Activated CD4-positive, alpha-beta T cell treated with anti-CD3 and anti-CD28 coated beads, Interleukin-2, amount 50 U/mL, for 24 hours (primary cell): ENCODE data around the gene SOX1.

Experiments used
- DNase-seq, 2 donors: peaks; one replicate each; pipeline ENCODE4 v3.0.0-alpha.2; 2020; ENCODE audit warnings: low read depth in 1 of 2, low spot score in 1 of 2

SOX1 gene

DNA sequence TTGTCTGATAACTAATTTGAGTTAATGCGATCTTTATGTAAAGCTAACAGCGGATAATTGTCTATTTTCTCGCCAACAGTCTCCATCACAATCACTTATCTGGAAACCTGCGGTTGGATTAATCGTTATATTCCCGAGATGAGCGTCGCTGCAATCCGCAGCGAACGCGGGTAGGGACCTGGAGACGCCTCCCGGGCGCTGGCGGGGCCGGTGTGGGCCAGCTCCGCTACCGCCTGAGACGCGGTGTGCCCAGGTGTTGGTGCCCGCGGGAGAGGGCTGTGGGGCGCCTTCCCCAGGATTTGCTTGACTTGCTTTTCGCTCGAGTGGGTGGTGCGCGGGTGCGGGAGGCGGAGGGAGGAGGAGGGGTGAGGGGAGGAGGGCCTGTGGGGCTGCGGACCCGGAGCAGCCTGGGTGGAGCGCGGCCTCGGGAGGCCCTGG, 38.3 kb downstream of the SOX1 start:
- no peak for DNase-seq

DNA sequence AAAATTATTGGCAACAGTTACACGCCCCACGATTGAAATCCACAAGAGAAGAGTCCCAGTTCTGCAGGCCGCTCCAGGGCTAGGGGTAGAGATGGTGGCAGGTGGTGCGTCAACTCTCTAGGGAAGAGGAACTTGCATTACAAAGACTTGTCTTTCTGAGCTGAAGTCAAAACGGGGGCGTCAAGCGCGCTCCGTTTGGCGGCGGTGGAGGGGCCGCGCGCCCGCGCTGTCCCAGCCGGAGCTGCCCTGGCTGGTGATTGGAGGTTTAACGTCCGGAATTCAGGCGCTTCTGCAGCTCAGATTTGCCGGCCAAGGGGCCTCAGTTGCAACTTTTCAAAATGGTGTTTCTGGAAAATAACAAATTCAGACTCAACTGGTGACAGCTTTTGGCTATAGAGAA, 38.9 kb downstream of the SOX1 start:
- DNase-seq = no peak

DNA sequence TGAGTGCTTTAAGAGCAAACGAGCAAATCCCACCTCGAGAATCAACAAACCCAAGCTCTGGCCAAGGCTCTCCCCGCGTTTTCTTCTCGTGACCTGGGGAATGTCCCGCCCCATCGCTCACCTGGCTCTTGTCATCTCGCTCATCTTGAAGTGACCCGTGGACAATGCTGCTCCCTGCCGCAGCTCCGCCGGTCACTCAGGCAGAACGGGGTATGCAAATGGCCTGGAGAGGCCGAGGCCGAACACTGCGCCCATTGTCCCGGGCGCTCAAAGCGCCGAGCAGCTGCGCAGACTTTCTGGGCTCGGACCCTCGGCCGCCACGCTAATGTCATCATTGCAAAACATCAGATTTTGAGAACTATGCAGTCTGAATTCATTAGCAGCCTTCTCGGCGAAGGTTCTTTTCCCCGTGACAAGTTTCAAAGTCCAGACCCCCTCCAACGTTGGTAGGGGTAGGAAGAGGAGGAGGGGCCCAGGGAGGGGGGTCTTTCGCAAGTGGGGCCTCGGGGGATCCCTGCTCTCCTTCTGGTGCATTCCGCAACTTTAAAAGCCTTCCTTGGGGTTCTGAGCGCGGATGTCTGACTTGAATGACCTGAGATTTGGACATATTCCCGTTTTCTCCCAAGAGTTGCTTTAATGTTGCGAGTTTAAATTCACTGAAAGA, 39.7 kb downstream of the SOX1 start:
- no peak for DNase-seq

DNA sequence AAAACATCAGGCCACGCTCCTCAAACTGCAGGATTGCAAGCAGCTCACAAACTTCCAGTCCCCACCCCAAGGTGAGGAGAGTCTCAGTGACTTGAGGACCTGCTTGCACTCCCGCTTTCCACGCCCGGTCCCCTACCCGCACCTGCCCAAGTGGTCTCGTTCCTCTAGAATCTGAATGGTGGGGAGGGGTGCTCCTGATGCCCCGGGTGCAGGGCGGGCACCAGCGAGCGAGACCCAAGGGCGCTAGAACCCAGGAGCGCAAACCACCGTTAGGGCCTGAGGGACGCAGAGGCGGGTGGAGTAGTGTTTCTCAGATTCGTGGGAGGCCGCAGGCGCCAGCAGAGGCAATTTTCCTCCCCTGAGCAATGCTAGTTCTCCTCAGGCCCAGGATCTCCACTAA, 40.3 kb downstream of the SOX1 start:
- no peak for DNase-seq

DNA sequence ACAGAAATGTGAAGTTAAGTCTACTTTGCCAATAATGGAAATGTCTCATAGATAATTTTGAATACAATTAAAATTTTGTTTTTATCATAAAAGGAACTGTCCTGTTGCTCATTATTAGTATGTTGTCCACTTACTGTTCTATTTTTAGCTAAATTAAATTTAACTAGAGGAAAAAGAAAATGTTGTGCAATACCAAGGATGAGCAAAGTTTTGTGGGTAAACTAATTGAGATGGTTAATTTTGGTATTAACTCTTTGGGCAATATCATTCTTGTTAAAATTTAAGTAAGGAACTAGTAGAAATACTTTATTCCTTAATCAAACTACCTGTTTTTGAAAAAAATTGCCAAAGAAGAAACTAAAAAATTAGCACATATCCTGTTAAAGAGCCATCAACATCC, 43.5 kb downstream of the SOX1 start:
- DNase-seq = no peak

DNA sequence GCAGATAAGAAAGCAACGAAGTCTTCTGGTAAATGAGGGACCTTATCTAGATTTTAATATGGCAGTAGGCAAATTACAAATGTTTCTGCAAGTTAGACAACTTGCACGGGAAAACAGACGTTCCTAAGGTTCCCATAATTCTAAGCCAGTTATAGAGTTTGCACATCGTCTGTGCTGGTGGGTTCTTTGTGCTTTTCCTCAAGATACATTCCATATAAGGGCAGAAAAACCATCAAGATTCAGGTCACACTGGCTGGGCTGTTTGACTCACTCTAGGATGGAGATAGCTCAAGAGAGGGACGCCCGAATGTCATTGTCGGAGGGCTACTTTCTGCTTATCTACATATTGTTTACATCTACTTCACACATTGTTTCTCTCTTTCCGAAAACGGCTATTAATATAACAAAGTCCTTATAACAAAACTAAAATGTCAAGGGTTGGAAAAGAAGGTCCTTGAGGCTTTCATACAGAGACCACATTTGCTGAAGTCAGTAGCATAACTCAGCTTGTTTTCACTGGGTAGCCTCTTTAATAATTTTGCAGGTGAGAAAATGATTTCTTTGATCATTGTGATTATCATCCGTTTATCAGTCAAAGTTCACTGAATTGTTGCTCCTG, 44.4 kb downstream of the SOX1 start:
- no peak for DNase-seq

DNA sequence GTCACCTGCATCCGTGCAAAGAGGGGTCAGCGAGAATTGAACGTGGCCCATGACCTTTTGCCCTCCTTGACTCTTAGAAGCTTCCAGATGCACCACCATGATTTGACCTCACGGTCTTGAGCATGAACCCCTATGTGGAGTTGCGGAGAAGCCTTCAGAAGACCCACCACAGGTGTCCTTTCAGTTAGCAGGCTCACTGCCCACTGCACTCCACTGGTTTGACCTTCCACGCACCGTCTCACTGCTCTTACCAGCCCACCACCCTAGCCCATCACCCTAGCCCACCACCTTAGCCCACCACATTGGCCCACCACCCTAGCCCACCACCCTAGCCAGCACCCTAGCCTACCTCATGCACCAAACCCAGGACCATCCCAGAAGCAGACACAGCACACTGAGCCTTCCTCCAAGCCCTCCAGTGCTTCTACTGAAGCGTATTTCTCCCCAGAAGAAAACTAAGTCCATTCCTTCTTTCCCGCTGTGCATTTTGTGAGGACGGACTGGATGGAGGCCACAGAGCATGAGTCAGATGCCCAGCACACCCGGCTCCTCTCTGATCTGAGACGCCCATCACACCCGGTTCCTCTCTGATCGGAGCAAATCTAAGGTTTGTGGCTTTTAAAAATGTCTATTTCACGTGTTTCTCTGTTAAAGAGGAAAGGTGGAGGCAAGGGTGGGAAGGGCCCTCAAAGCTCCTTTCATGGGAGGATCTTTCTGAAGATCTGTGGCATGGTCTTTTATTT, 45.8 kb downstream of the SOX1 start:
- DNase-seq = no peak

DNA sequence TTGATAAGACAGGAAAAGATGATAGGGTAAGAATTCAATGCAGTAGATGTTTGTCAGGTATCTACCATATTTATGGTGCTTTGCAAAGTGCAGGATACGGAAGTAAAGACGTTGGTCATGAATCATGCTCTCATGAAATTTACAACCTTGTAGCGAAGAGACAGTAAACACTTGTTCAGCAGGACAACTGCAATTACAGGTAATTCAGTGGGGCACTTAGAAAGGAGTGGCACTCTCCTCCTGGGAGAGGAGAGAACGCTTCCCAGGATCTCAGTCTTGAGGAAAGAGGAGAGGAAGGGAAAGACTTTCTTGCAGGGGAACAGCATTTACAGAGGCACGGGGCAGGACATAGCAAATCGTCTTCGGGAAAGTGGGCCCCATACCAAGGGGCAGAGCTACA, 46.4 kb downstream of the SOX1 start:
- DNase-seq = no peak

DNA sequence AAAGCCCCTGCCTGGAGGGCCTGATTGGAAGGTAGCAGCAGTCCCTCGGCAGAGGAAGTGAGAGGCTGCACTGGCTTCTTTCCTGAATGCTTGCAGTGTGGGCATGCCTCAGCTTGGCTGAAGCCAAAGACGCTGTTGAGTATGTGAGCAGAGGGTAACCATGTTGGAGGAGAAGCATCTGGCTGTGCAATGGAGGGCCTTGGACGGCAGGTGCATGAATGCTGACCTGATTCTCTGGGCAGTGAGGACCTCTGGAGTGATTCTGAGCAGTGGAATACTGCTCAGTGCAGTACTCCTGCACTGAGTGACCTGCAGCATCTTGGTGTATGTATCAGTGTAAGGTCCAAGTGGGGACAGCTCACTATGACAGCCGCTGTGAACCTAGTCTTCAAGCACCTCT, 46.9 kb downstream of the SOX1 start:
- no peak for DNase-seq

DNA sequence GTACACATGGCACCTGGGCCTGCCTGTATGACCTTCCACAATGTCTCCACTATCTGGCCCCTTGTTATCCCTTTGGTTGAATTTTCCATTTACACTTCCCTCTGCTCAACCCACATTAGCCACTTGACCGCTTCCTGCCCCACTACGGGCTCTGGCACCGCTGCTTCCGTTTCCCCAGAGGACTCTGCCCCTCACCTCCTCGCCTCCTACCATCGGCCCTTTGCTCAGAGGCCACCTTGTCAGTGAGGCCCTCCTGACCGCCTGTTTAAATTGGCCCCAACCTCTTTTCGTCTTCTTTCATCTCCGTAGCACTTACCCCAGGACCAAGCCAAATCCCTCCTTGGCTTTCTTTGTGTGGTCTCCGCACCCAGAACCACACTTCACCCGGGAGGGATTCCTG, 47.4 kb downstream of the SOX1 start:
- DNase-seq = no peak

DNA sequence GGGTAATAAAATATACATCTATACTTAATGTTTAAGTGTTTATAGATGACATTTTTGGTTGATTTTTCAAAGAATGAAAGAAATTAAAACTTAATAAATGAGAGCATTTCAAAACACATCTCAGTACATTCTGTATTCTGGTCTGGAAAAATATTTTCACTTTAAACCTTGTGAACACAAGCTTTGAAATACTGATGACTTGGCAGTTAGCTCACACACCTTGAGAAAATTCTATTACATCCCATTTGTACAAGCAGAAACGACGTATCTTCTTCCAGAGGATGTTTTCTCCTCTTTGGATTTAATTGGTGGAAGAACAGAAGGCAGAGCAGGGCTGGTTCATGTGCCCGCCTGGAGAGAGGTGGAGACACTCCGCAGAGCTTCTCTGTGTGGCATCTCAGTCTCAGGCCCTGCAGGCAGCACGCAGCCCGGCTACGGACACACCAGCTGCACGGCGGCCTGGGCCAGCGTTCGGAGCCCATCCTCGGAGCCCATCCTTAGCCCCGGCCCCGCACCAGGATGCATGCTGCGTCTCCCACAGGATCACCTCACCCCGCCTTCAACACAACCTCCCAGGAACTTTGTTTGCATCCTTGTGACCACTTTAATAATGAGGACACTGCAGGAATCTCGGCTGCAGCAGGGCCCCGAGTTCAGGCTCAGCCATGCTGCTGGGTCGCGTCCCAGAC, 48.6 kb downstream of the SOX1 start:
- DNase-seq = no peak

DNA sequence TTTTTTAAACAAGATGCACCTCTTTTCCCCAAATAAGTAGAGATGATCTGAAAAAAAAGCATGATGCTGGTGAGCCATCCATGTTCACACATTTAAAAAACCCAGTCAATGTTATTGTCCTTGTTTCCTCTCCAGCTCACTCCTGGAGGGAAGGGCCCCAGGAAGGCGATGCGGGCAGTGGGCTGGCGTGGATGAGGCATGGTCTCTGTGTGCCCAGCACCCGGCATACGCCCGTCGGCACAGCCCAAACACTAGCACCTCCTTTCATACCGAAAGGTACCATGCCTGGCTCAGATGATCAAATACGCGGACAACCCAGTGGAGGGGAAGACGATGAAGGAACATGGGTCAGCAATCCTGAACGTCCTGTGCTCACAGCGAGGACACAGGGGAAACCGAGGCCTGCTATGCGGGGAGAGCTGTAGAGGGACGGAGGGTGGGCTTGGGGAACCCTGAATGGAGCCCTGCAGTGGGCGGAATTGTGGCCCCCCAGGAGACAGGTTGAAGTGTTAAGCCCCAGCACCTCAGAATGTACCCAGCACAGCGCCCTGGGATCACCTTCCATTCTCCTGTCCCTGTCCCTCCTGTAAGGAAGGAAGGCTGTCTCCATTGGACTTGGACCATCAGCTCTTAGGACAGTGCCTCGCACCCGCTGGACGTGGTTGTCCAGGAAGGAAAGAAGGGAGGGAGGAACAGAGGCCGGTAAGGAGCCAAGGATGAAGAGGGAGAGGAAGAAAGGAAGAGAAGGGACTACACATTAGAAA, 49.4 kb downstream of the SOX1 start:
- no peak for DNase-seq

DNA sequence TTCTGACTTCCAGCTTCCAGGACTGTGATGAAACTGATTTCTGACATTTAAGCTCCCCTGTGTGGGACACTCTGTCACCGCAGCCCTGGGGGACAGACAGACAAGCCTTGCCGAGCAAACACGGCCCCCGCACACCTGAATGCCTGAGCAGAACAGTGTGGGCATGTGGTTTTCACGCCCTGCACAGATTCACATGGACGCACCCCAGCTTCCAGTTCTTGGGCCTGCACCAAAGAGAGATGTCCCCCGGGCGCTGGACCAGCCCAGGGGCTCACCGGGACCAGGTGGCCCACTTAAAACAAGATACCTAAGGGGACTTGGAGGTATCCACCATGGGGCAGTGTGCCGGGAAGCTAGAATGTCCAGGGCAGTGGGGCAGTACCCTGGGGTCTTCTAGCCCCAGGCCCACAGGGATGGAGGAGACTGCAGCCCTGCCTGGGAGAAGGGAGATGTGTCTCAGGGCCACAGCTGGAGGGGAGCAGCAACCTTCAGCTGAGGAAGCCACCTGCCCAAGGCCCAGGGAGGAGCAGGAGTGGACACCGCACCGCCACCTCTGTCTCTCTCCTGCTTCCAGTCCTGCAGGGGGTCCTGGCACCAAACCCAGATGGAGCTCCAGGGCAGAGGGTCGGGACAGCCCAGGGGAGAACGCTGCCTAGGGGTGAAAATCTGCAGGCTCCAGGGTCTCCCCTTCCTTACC, 50.5 kb downstream of the SOX1 start:
- no peak for DNase-seq

DNA sequence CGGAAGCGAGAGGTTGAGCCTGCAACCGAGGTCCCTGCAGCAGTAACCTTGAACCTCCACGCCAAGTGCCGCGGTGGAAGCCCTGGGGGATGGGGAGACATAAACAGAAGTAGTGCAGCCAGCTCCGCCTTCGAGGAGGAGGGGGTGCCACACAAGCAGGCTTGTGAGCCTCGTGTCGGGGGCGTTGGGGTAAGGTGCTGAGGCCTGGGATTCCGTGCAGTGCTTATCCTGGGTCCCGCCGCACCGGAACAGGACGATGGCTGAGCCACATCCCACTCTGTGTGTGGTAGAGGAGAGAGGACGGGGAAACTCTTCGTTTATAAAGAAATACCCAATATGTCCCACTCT, 51.0 kb downstream of the SOX1 start:
- no peak for DNase-seq

DNA sequence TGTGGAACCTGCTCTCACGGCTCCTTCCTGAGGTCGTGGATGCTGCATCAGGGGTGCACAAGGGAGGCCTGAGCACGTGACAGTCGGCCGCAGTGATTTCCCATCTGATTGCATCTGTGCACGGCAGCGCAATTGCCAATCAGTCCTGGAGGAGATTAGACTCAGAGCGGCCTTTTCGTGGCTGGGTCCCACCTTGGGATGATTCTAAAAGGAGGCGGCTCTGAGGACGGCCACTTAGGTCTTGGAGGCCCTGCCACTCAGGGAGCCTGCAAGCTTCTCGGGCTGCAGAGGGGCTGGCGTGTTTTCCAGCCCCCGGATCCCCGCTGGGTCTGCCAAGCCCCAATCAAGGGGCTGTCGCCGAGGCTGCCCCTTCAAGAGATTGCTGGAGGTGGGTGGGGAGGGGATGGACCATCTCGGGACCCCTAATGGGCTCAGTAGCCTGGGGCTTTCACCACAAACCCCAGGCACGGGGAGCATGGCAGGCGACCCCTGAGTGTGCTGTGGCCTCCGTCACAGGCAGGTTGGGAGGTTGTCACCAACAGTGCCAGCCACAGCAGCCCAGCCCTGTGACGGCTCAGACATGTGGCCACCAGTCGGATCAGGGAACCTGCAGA, 51.6 kb downstream of the SOX1 start:
- DNase-seq = no peak

DNA sequence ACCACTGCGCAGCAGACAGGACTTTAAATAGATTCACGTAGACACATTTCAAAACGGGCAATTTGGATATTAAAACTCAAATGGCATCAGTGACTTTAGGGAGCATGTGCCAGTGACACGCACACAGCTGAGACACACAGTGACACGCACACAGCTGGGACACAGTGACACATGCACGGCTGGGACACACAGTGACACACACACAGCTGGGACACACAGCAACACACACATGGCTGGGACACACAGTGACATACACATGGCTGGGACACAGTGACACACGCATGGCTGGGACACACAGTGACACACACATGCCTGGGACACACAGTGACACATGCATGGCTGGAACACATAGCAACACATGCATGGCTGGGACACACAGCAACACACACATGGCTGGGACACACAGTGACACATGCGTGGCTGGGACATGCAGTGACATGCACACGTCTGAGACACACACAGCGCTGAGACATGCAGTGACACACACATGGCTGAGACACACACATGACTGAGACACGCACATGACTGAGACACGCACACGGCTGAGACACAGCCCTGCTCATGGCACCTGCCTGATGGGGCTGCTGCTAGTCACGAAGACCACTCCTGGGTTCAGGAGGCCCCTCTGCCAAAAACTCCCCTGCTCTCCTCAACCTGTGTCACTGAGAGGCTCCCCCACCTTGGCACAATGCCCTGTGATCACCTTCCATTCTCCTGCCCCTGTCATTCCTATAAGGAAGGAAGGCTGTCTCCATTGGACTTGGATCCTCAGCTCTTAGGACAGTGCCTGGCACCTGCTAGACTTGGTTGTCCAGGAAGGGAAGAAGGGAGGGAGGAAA, 52.5 kb downstream of the SOX1 start:
- no peak for DNase-seq

DNA sequence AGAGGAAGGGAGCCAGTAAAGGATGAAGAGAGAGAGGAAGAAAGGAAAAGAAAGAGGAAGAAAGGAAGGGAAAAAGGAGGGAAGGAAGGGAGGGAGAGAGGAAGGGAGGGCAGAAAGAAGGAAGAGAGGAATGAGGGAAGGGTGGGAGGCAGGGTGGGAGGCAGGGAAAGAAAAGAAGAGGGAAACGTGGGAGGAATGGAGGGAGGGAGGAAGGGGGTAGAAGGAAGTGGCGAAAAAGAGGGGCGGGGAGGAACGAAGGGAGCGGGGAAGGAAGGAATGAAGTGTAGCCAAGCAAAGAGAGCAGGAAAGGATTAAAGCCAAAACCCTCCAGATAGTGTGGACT, 53.1 kb downstream of the SOX1 start:
- DNase-seq = no peak
